Liver (tissue), 9 donors: ENCODE measurements around the gene GLIS1. TPM values are rescaled to one million over a fixed set of nuclear protein-coding genes. Genes with fewer than 3 reads are reported as not detected.

Experiments used
- DNase-seq: peaks from one replicate; pipeline ENCODE4 v3.0.0-alpha.2; 2017; ENCODE audit warnings: low spot score
- H3K27ac ChIP-seq, 2 donors: one replicate each; pipeline ENCODE4 v1.7.0; 2013; ENCODE audit warnings: inconsistent platforms in 2 of 2, low read length in 2 of 2, control low read depth in 1 of 2, low read depth in 1 of 2, mild to moderate bottlenecking in 1 of 2
- H3K27me3 ChIP-seq, 4 donors: one replicate each; pipeline versions ENCODE4 v1.6.1 to v1.7.0; 2013; ENCODE audit warnings: low read length in 3 of 4, inconsistent platforms in 1 of 4, mild to moderate bottlenecking in 1 of 4, moderate library complexity in 1 of 4; ENCODE audit not compliant: control insufficient read depth in 4 of 4, insufficient read depth in 4 of 4
- H3K36me3 ChIP-seq, 4 donors: one replicate each; pipeline versions ENCODE4 v1.6.1 to v1.7.0; 2013; ENCODE audit warnings: low read length in 3 of 4, mild to moderate bottlenecking in 3 of 4, low read depth in 1 of 4, moderate library complexity in 1 of 4; ENCODE audit not compliant: control insufficient read depth in 4 of 4, insufficient read depth in 3 of 4
- H3K4me1 ChIP-seq, 4 donors: one replicate each; pipeline versions ENCODE4 v1.6.1 to v1.7.0; 2013; ENCODE audit warnings: low read length in 3 of 4, mild to moderate bottlenecking in 3 of 4, moderate library complexity in 1 of 4; ENCODE audit not compliant: control insufficient read depth in 4 of 4, insufficient read depth in 4 of 4
- H3K4me3 ChIP-seq, 3 donors: one replicate each; pipeline versions ENCODE4 v1.6.1 to v1.7.0; 2013; ENCODE audit warnings: low read length in 3 of 3, control low read depth in 1 of 3, low read depth in 1 of 3, mild to moderate bottlenecking in 1 of 3
- H3K9ac ChIP-seq, 2 donors: one replicate each; pipeline ENCODE4 v1.7.0; 2013; ENCODE audit warnings: low read length in 2 of 2, mild to moderate bottlenecking in 2 of 2, moderate library complexity in 2 of 2, control low read depth in 1 of 2, low read depth in 1 of 2
- H3K9me3 ChIP-seq, 4 donors: one replicate each; pipeline versions ENCODE4 v1.6.1 to v1.7.0; 2013; ENCODE audit warnings: low read length in 3 of 4; ENCODE audit not compliant: control insufficient read depth in 4 of 4
- EGR1 ChIP-seq, 2 donors: IDR thresholded peaks; 2 replicates each; pipeline ENCODE4 v1.6.1; 2016 to 2018; ENCODE audit warnings: antibody characterized with exemption in 2 of 2, low read depth in 2 of 2
- FOXA1 ChIP-seq: IDR thresholded peaks from 2 replicates; pipeline ENCODE4 v1.6.1; 2016; ENCODE audit warnings: antibody characterized with exemption
- FOXA2 ChIP-seq: IDR thresholded peaks from 2 replicates; pipeline ENCODE4 v1.6.1; 2016; ENCODE audit warnings: antibody characterized with exemption
- GABPA ChIP-seq, 2 donors: IDR thresholded peaks in 1 of 2; conservative IDR thresholded peaks in 1 of 2; 2 replicates each; pipeline ENCODE4 v1.6.1; 2016; ENCODE audit warnings: antibody characterized with exemption in 2 of 2, mild to moderate bottlenecking in 1 of 2, moderate library complexity in 1 of 2
- HNF4A ChIP-seq, 2 donors: conservative IDR thresholded peaks; 2 replicates each; pipeline ENCODE4 v1.6.1; 2016; ENCODE audit warnings: antibody characterized with exemption in 2 of 2, mild to moderate bottlenecking in 2 of 2
- HNF4G ChIP-seq: IDR thresholded peaks from 2 replicates; pipeline ENCODE4 v1.6.1; 2016; ENCODE audit warnings: antibody characterized with exemption
- JUND ChIP-seq, 2 donors: IDR thresholded peaks; 2 replicates each; pipeline ENCODE4 v1.6.1; 2016; ENCODE audit warnings: antibody characterized with exemption in 2 of 2
- MAX ChIP-seq: IDR thresholded peaks from 2 replicates; pipeline ENCODE4 v1.6.1; 2016; ENCODE audit warnings: antibody characterized with exemption
- NR2F2 ChIP-seq: IDR thresholded peaks from 2 replicates; pipeline ENCODE4 v1.6.1; 2016; ENCODE audit warnings: antibody characterized with exemption
- RAD21 ChIP-seq, 2 donors: IDR thresholded peaks; 2 replicates each; pipeline ENCODE4 v1.6.1; 2016; ENCODE audit warnings: antibody characterized with exemption in 2 of 2, mild to moderate bottlenecking in 2 of 2
- REST ChIP-seq: IDR thresholded peaks from 2 replicates; pipeline ENCODE4 v1.6.1; 2016; ENCODE audit warnings: antibody characterized with exemption, mild to moderate bottlenecking
- RXRA ChIP-seq, 2 donors: IDR thresholded peaks; 2 replicates each; pipeline ENCODE4 v1.6.1; 2017 to 2018; ENCODE audit warnings: antibody characterized with exemption in 2 of 2, mild to moderate bottlenecking in 1 of 2
- SP1 ChIP-seq: IDR thresholded peaks from 2 replicates; pipeline ENCODE4 v1.6.1; 2018; ENCODE audit warnings: antibody characterized with exemption, mild to moderate bottlenecking
- TAF1 ChIP-seq: conservative IDR thresholded peaks from 2 replicates; pipeline ENCODE4 v1.6.1; 2016; ENCODE audit warnings: antibody characterized with exemption, mild to moderate bottlenecking
- YY1 ChIP-seq: IDR thresholded peaks from 2 replicates; pipeline ENCODE4 v1.6.1; 2016; ENCODE audit warnings: antibody characterized with exemption, mild to moderate bottlenecking
- ZBTB33 ChIP-seq: IDR thresholded peaks from 2 replicates; pipeline ENCODE4 v1.6.1; 2016; ENCODE audit warnings: antibody characterized with exemption
- WGBS: extraction: QIAGEN DNeasy Blood & Tissue Kit; methylation state at CpG from one replicate; pipeline ENCODE4 v1.1.7; 2013; 5-methylcytosine and 5-hydroxymethylcytosine counted together
- polyA plus RNA-seq, 2 donors: library from polyadenylated mRNA; stranded (reverse) in 1 of 2; unstranded in 1 of 2; fragments of 200-250 nt in 1 of 2; fragments of >200 nt in 1 of 2; fragmentation: Nextera tagmentation in 1 of 2; extraction: Ambion mirVana in 1 of 2; gene quantifications; one replicate each; pipeline versions ENCODE4 v1.2.1 to v1.2.3, GENCODE V29; 2013 to 2015
- total RNA-seq, 2 donors: library from RNA; depleted of rRNA; stranded (reverse); fragments of >200 nt; gene quantifications; one replicate each; pipeline ENCODE4 v1.2.3, GENCODE V29; 2014
- TF ChIP-seq, protein P1 (sequence below): fragments of 150-350 bp; IDR thresholded peaks from 2 replicates; pipeline ENCODE4 v1.5.1; 2017; ENCODE audit warnings: improper control_type of control experiment, low read depth, low read length; ENCODE audit not compliant: missing input control
- donor health status: healthy.
- donor health status: healthy.
- donor health status: healthy.
- donor health status: healthy.
- donor health status: healthy.

GLIS1 gene
- total and polyA plus RNA-seq, 4 donors, result under 0.01 to 0.05 TPM; not detected in 2

GRCh38 chr1:53500204-53501064 lies 238.5 kb downstream of the GLIS1 start:
- H3K36me3 ChIP-seq, result no peaks in the 10 kb centered on the region
- DNase-seq, result no peak
- H3K4me1 ChIP-seq, result no peaks in the 10 kb centered on the region
- WGBS, result 88% methylated on average over 34 of the region's 34 CpGs
- H3K9me3 ChIP-seq, result no peaks in the 10 kb centered on the region
- no peak overlapping the region for H3K9ac ChIP-seq
- no peak overlapping the region for H3K4me3 ChIP-seq
- H3K27ac ChIP-seq, result no peak overlapping the region
- H3K27me3 ChIP-seq, result no peaks in the 10 kb centered on the region
- TF ChIP-seq FOXA1 (no peak), YY1 (no peak), MAX (no peak), NR2F2 (no peak), TAF1 (no peak), HNF4A (conservative IDR thresholded peaks at IDR 0.05) (no peak), FOXA2 (no peak), HNF4G (no peak), ZBTB33 (no peak), RAD21 (IDR thresholded peaks at IDR 0.05) (no peak), REST (no peak), GABPA (IDR thresholded peaks at IDR 0.05 in 1 of 2, conservative IDR thresholded peaks at IDR 0.05 in 1 of 2) (no peak), RXRA (IDR thresholded peaks at IDR 0.05) (no peak), SP1 (no peak), EGR1 (IDR thresholded peaks at IDR 0.05; ENCODE audit: low read depth in 2 of 2) (no peak), JUND (IDR thresholded peaks at IDR 0.05) (no peak)
- TF ChIP-seq, protein P1, sequence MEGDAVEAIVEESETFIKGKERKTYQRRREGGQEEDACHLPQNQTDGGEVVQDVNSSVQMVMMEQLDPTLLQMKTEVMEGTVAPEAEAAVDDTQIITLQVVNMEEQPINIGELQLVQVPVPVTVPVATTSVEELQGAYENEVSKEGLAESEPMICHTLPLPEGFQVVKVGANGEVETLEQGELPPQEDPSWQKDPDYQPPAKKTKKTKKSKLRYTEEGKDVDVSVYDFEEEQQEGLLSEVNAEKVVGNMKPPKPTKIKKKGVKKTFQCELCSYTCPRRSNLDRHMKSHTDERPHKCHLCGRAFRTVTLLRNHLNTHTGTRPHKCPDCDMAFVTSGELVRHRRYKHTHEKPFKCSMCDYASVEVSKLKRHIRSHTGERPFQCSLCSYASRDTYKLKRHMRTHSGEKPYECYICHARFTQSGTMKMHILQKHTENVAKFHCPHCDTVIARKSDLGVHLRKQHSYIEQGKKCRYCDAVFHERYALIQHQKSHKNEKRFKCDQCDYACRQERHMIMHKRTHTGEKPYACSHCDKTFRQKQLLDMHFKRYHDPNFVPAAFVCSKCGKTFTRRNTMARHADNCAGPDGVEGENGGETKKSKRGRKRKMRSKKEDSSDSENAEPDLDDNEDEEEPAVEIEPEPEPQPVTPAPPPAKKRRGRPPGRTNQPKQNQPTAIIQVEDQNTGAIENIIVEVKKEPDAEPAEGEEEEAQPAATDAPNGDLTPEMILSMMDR, result no peak
